ENCODE data around the gene GPBP1L1. TPM values are rescaled to one million over a fixed set of nuclear protein-coding genes. Genes with fewer than 3 reads are reported as not detected.

Gene GPBP1L1
- total RNA-seq, 1 donor from 2014 or later = 102 TPM

- Mint-ChIP-seq H3K4me1 (ENCODE audit: unreplicated experiment) (peaks cover 7% of the 10 kb centered on the region), H3K27me3 (ENCODE audit: unreplicated experiment) (no peaks in the 10 kb centered on the region), H3K9me3 (ENCODE audit: unreplicated experiment) (no peaks in the 10 kb centered on the region), H3K27ac (ENCODE audit: unreplicated experiment) (no peak overlapping the region), H3K4me3 (ENCODE audit: unreplicated experiment) (no peak overlapping the region), H3K36me3 (ENCODE audit: low read depth, unreplicated experiment) (peaks cover 7% of the 10 kb centered on the region)
- DNase-seq (ENCODE audit: low spot score) = no peak
- TF ChIP-seq CTCF (IDR thresholded peaks at IDR 0.05; ENCODE audit: unreplicated experiment) = no peak
These were observed 12.4 kb downstream of the GPBP1L1 start for GRCh38 chr1:45673956-45674355.

GRCh38 chr1:45669859-45670655, 16.3 kb downstream of the GPBP1L1 start:
- no peak overlapping the region for H3K4me3 Mint-ChIP-seq (ENCODE audit: unreplicated experiment)
- TF ChIP-seq CTCF (IDR thresholded peaks at IDR 0.05; ENCODE audit: unreplicated experiment) = no peak
- peaks cover 3% of the 10 kb centered on the region for H3K4me1 Mint-ChIP-seq (ENCODE audit: unreplicated experiment)
- DNase-seq (ENCODE audit: low spot score) = no peak
- no peaks in the 10 kb centered on the region for H3K27me3 Mint-ChIP-seq (ENCODE audit: unreplicated experiment)
- no peaks in the 10 kb centered on the region for H3K9me3 Mint-ChIP-seq (ENCODE audit: unreplicated experiment)
- no peak overlapping the region for H3K27ac Mint-ChIP-seq (ENCODE audit: unreplicated experiment)
- peaks cover 7% of the 10 kb centered on the region for H3K36me3 Mint-ChIP-seq (ENCODE audit: low read depth, unreplicated experiment)

GRCh38 chr1:45669379-45669778, 17.0 kb downstream of the GPBP1L1 start:
- Mint-ChIP-seq H3K27me3 (ENCODE audit: unreplicated experiment) (no peaks in the 10 kb centered on the region), H3K27ac (ENCODE audit: unreplicated experiment) (no peak overlapping the region), H3K36me3 (ENCODE audit: low read depth, unreplicated experiment) (peaks cover 7% of the 10 kb centered on the region), H3K4me1 (ENCODE audit: unreplicated experiment) (peaks cover 3% of the 10 kb centered on the region), H3K4me3 (ENCODE audit: unreplicated experiment) (no peak overlapping the region), H3K9me3 (ENCODE audit: unreplicated experiment) (no peaks in the 10 kb centered on the region)
- no peak for DNase-seq (ENCODE audit: low spot score)
- no peak for TF ChIP-seq CTCF (IDR thresholded peaks at IDR 0.05; ENCODE audit: unreplicated experiment)

- Mint-ChIP-seq H3K36me3 (ENCODE audit: low read depth, unreplicated experiment) (peaks cover 7% of the 10 kb centered on the region), H3K27ac (ENCODE audit: unreplicated experiment) (no peak overlapping the region), H3K4me1 (ENCODE audit: unreplicated experiment) (peaks cover 3% of the 10 kb centered on the region), H3K27me3 (ENCODE audit: unreplicated experiment) (no peaks in the 10 kb centered on the region), H3K4me3 (ENCODE audit: unreplicated experiment) (no peak overlapping the region), H3K9me3 (ENCODE audit: unreplicated experiment) (no peaks in the 10 kb centered on the region)
- no peak for DNase-seq (ENCODE audit: low spot score)
- TF ChIP-seq CTCF (IDR thresholded peaks at IDR 0.05; ENCODE audit: unreplicated experiment) = no peak
These were observed 17.8 kb downstream of the GPBP1L1 start for GRCh38 chr1:45668526-45668925.

GRCh38 chr1:45667321-45668111, 18.8 kb downstream of the GPBP1L1 start:
- no peaks in the 10 kb centered on the region for H3K27me3 Mint-ChIP-seq (ENCODE audit: unreplicated experiment)
- no peak for TF ChIP-seq CTCF (IDR thresholded peaks at IDR 0.05; ENCODE audit: unreplicated experiment)
- no peaks in the 10 kb centered on the region for H3K9me3 Mint-ChIP-seq (ENCODE audit: unreplicated experiment)
- H3K4me1 Mint-ChIP-seq (ENCODE audit: unreplicated experiment) = peaks cover 3% of the 10 kb centered on the region
- H3K4me3 Mint-ChIP-seq (ENCODE audit: unreplicated experiment) = no peak overlapping the region
- no peak overlapping the region for H3K27ac Mint-ChIP-seq (ENCODE audit: unreplicated experiment)
- peaks cover under 1% of the 10 kb centered on the region for H3K36me3 Mint-ChIP-seq (ENCODE audit: low read depth, unreplicated experiment)
- no peak for DNase-seq (ENCODE audit: low spot score)
